Activated naive CD8-positive, alpha-beta T cell treated with anti-CD3 and anti-CD28 coated beads, Interleukin-2, amount 10 ng/mL, durations not matched to agents 7 days and 5 days (primary cell): ENCODE results near the gene TBC1D9B. TPM values are rescaled to one million over a fixed set of nuclear protein-coding genes. Genes with fewer than 3 reads are reported as not detected.
"Not testable (repeated sequence)": the region's sequence is repeated elsewhere in the genome, so short reads cannot be mapped to it uniquely, and the experiment has no call there.

Experiments used
- ATAC-seq: fragments of 150-1000 bp; cut with Tn5 transposase; one replicate; pipeline ENCODE4 v1.10.0; 2021; ENCODE audit warnings: low read depth, moderate library complexity
- POLR2A ChIA-PET: fragments of 350-600 bp; sonication (Branson Sonifier 250); formaldehyde crosslinking; loops from one replicate; lab custom pipeline; 2021; ENCODE audit warnings: antibody characterized with exemption; lab: Charles Lee
- DNase-seq: peaks from one replicate; pipeline ENCODE4 v3.0.0; 2021
- H3K27ac Mint-ChIP-seq: one replicate; pipeline ENCODE4 v1.8.0; 2022; ENCODE audit warnings: mild to moderate bottlenecking, mixed read lengths
- H3K27me3 Mint-ChIP-seq: one replicate; pipeline ENCODE4 v1.8.0; 2022; ENCODE audit warnings: mild to moderate bottlenecking, moderate library complexity, mixed read lengths
- H3K36me3 Mint-ChIP-seq: one replicate; pipeline ENCODE4 v1.8.0; 2021; ENCODE audit warnings: mild to moderate bottlenecking, mixed read lengths
- H3K4me1 Mint-ChIP-seq: one replicate; pipeline ENCODE4 v1.8.0; 2021; ENCODE audit warnings: mixed read lengths
- H3K4me3 Mint-ChIP-seq: one replicate; pipeline ENCODE4 v1.8.0; 2022; ENCODE audit warnings: mild to moderate bottlenecking, moderate library complexity, mixed read lengths
- H3K9me3 Mint-ChIP-seq: one replicate; pipeline ENCODE4 v1.8.0; 2021; ENCODE audit warnings: mixed read lengths
- total RNA-seq, 2 experiments: library from RNA; stranded (reverse); gene quantifications; one replicate each; pipeline ENCODE4 v1.2.3, GENCODE V29; 2021

The TBC1D9B gene
- total RNA-seq, 2 experiments from 2014 or later: 98.8 to 99.4 TPM

- no peak for DNase-seq
- Mint-ChIP-seq H3K36me3 (peaks cover 12% of the 10 kb centered on the region), H3K4me1 (no peaks in the 10 kb centered on the region), H3K9me3 (no peaks in the 10 kb centered on the region), H3K27me3 (no peaks in the 10 kb centered on the region), H3K27ac (no peak overlapping the region), H3K4me3 (no peak overlapping the region)
- POLR2A ChIA-PET: no interaction called here
- ATAC-seq: no peak
Observed at GRCh38 chr5:179874536-179875292, 33.0 kb downstream of the TBC1D9B start.

GRCh38 chr5:179874136-179874535 is 33.6 kb downstream of the TBC1D9B start:
- DNase-seq (no peak), ATAC-seq (no peak)
- H3K4me3 Mint-ChIP-seq: no peak overlapping the region
- no peaks in the 10 kb centered on the region for H3K9me3 Mint-ChIP-seq
- no peaks in the 10 kb centered on the region for H3K27me3 Mint-ChIP-seq
- no peak overlapping the region for H3K27ac Mint-ChIP-seq
- peaks cover 12% of the 10 kb centered on the region for H3K36me3 Mint-ChIP-seq
- no peaks in the 10 kb centered on the region for H3K4me1 Mint-ChIP-seq
- POLR2A ChIA-PET: no interaction called here

- ATAC-seq (no peak), DNase-seq (no peak)
- peaks cover 12% of the 10 kb centered on the region for H3K36me3 Mint-ChIP-seq
- no peaks in the 10 kb centered on the region for H3K9me3 Mint-ChIP-seq
- no peaks in the 10 kb centered on the region for H3K4me1 Mint-ChIP-seq
- H3K27ac Mint-ChIP-seq: no peak overlapping the region
- no peaks in the 10 kb centered on the region for H3K27me3 Mint-ChIP-seq
- H3K4me3 Mint-ChIP-seq: no peak overlapping the region
- POLR2A ChIA-PET: no interaction called here
Observed at GRCh38 chr5:179873588-179874110, 34.0 kb downstream of the TBC1D9B start.

- ATAC-seq (no peak), DNase-seq (no peak)
- H3K4me1 Mint-ChIP-seq: no peaks in the 10 kb centered on the region
- H3K9me3 Mint-ChIP-seq: no peaks in the 10 kb centered on the region
- no peak overlapping the region for H3K27ac Mint-ChIP-seq
- H3K36me3 Mint-ChIP-seq: peaks cover 12% of the 10 kb centered on the region
- H3K27me3 Mint-ChIP-seq: no peaks in the 10 kb centered on the region
- no peak overlapping the region for H3K4me3 Mint-ChIP-seq
- POLR2A ChIA-PET: no interaction called here
Observed at GRCh38 chr5:179872828-179873575, 34.7 kb downstream of the TBC1D9B start.

GRCh38 chr5:179872055-179872827 is 35.5 kb downstream of the TBC1D9B start:
- DNase-seq: no peak
- Mint-ChIP-seq H3K4me3 (no peak overlapping the region), H3K27ac (no peak overlapping the region), H3K4me1 (no peaks in the 10 kb centered on the region), H3K9me3 (no peaks in the 10 kb centered on the region), H3K36me3 (peaks cover 8% of the 10 kb centered on the region), H3K27me3 (no peaks in the 10 kb centered on the region)
- POLR2A ChIA-PET: no interaction called here
- ATAC-seq: no peak

GRCh38 chr5:179871533-179871932 is 36.2 kb downstream of the TBC1D9B start:
- H3K27me3 Mint-ChIP-seq, POLR2A ChIA-PET, H3K4me3 Mint-ChIP-seq, DNase-seq, H3K36me3 Mint-ChIP-seq, H3K4me1 Mint-ChIP-seq, ATAC-seq, H3K27ac Mint-ChIP-seq, H3K9me3 Mint-ChIP-seq: not testable (repeated sequence)

GRCh38 chr5:179870952-179871351 is 36.7 kb downstream of the TBC1D9B start:
- no peaks in the 10 kb centered on the region for H3K27me3 Mint-ChIP-seq
- no peak overlapping the region for H3K27ac Mint-ChIP-seq
- ATAC-seq (no peak), DNase-seq (no peak)
- peaks cover 8% of the 10 kb centered on the region for H3K36me3 Mint-ChIP-seq
- no peaks in the 10 kb centered on the region for H3K4me1 Mint-ChIP-seq
- POLR2A ChIA-PET: no interaction called here
- no peak overlapping the region for H3K4me3 Mint-ChIP-seq
- no peaks in the 10 kb centered on the region for H3K9me3 Mint-ChIP-seq

- Mint-ChIP-seq H3K4me1 (no peaks in the 10 kb centered on the region), H3K36me3 (peaks cover 8% of the 10 kb centered on the region), H3K27me3 (no peaks in the 10 kb centered on the region), H3K4me3 (no peak overlapping the region), H3K27ac (no peak overlapping the region), H3K9me3 (no peaks in the 10 kb centered on the region)
- no peak for DNase-seq
- POLR2A ChIA-PET: no interaction called here
- no peak for ATAC-seq
Observed at GRCh38 chr5:179870403-179870903, 37.2 kb downstream of the TBC1D9B start.

GRCh38 chr5:179869641-179870402 is 37.9 kb downstream of the TBC1D9B start:
- POLR2A ChIA-PET: no interaction called here
- Mint-ChIP-seq H3K4me3 (no peak overlapping the region), H3K27me3 (no peaks in the 10 kb centered on the region), H3K27ac (no peak overlapping the region), H3K36me3 (peaks cover 9% of the 10 kb centered on the region), H3K9me3 (no peaks in the 10 kb centered on the region), H3K4me1 (no peaks in the 10 kb centered on the region)
- ATAC-seq (no peak), DNase-seq (no peak)

- Mint-ChIP-seq H3K4me3 (no peak overlapping the region), H3K27me3 (no peaks in the 10 kb centered on the region), H3K4me1 (no peaks in the 10 kb centered on the region), H3K27ac (no peak overlapping the region), H3K36me3 (peaks cover 9% of the 10 kb centered on the region), H3K9me3 (no peaks in the 10 kb centered on the region)
- no peak for DNase-seq
- POLR2A ChIA-PET: no interaction called here
- no peak for ATAC-seq
Observed at GRCh38 chr5:179869101-179869500, 38.6 kb downstream of the TBC1D9B start.

- POLR2A ChIA-PET: no interaction called here
- peaks cover 11% of the 10 kb centered on the region for H3K36me3 Mint-ChIP-seq
- no peaks in the 10 kb centered on the region for H3K4me1 Mint-ChIP-seq
- H3K27ac Mint-ChIP-seq: no peak overlapping the region
- no peaks in the 10 kb centered on the region for H3K27me3 Mint-ChIP-seq
- ATAC-seq (no peak), DNase-seq (no peak)
- no peak overlapping the region for H3K4me3 Mint-ChIP-seq
- no peaks in the 10 kb centered on the region for H3K9me3 Mint-ChIP-seq
Observed at GRCh38 chr5:179868541-179868940, 39.2 kb downstream of the TBC1D9B start.

GRCh38 chr5:179867476-179867875 is 40.2 kb downstream of the TBC1D9B start:
- Mint-ChIP-seq H3K4me1 (no peaks in the 10 kb centered on the region), H3K36me3 (peaks cover 16% of the 10 kb centered on the region), H3K27ac (no peak overlapping the region), H3K4me3 (no peak overlapping the region), H3K27me3 (no peaks in the 10 kb centered on the region), H3K9me3 (no peaks in the 10 kb centered on the region)
- ATAC-seq: no peak
- no peak for DNase-seq
- POLR2A ChIA-PET: no interaction called here
